ENCODE data around the gene HBA2. TPM values are rescaled to one million over a fixed set of nuclear protein-coding genes. Genes with fewer than 3 reads are reported as not detected.
A peak's percentile ranks its signal among the peaks of the same experiment; 100 is the strongest.
"Not testable (repeated sequence)": the region's sequence is repeated elsewhere in the genome, so short reads cannot be mapped to it uniquely, and the experiment has no call there.

The HBA2 gene
- not detected in 2 replicates for total RNA-seq (2014; rRNA removed; shearing (Covaris generic))

GRCh38 chr16:172374-172941, at the start of gene HBA2:
Gene HBA2 (plus strand): TSS chr16:172876. CDS start chr16:172913, 37 bp downstream.
- H3K4me1 ChIP-seq; H3K36me3 ChIP-seq; DNase-seq; H3K27ac ChIP-seq; H3K9me3 ChIP-seq (replicated peaks); H3K27me3 ChIP-seq; H3K4me3 ChIP-seq: not testable (repeated sequence)

- H3K4me1 ChIP-seq, H3K36me3 ChIP-seq, DNase-seq: not testable (repeated sequence)
Observed at GRCh38 chr16:123558-124350, 48.9 kb upstream of the HBA2 start.

GRCh38 chr16:125011-125410, 47.7 kb upstream of the HBA2 start:
- H3K27me3 ChIP-seq, result no peaks in the 10 kb centered on the region
- H3K4me1 ChIP-seq, result no peaks in the 10 kb centered on the region
- H3K4me3 ChIP-seq, result no peak overlapping the region
- no peaks in the 10 kb centered on the region for H3K9me3 ChIP-seq (replicated peaks)
- no peaks in the 10 kb centered on the region for H3K36me3 ChIP-seq
- no peak for DNase-seq
- no peak overlapping the region for H3K27ac ChIP-seq

More at GRCh38 chr16:123558-124350, 48.9 kb upstream of the HBA2 start:
- H3K4me3 ChIP-seq; H3K27ac ChIP-seq; H3K27me3 ChIP-seq; H3K9me3 ChIP-seq (replicated peaks): not testable (repeated sequence)

GRCh38 chr16:129075-129474, 43.6 kb upstream of the HBA2 start:
- Histone ChIP-seq H3K9me3 (replicated peaks) (no peaks in the 10 kb centered on the region), H3K4me3 (no peak overlapping the region), H3K27ac (no peak overlapping the region), H3K27me3 (no peaks in the 10 kb centered on the region), H3K36me3 (no peaks in the 10 kb centered on the region), H3K4me1 (no peaks in the 10 kb centered on the region)
- DNase-seq, result no peak

GRCh38 chr16:130533-131173, 42.0 kb upstream of the HBA2 start:
- no peak for DNase-seq
- no peak overlapping the region for H3K27ac ChIP-seq
- no peaks in the 10 kb centered on the region for H3K9me3 ChIP-seq (replicated peaks)
- no peaks in the 10 kb centered on the region for H3K4me1 ChIP-seq
- no peaks in the 10 kb centered on the region for H3K27me3 ChIP-seq
- H3K4me3 ChIP-seq, result no peak overlapping the region
- no peaks in the 10 kb centered on the region for H3K36me3 ChIP-seq

GRCh38 chr16:132120-132519, 40.6 kb upstream of the HBA2 start:
- no peak for DNase-seq
- H3K4me1 ChIP-seq, result no peaks in the 10 kb centered on the region
- H3K4me3 ChIP-seq, result no peak overlapping the region
- no peaks in the 10 kb centered on the region for H3K36me3 ChIP-seq
- no peaks in the 10 kb centered on the region for H3K27me3 ChIP-seq
- H3K27ac ChIP-seq, result no peak overlapping the region
- H3K9me3 ChIP-seq (replicated peaks), result no peaks in the 10 kb centered on the region

- Histone ChIP-seq H3K36me3 (no peaks in the 10 kb centered on the region), H3K9me3 (replicated peaks) (no peaks in the 10 kb centered on the region), H3K27me3 (no peaks in the 10 kb centered on the region), H3K4me1 (no peaks in the 10 kb centered on the region), H3K27ac (no peak overlapping the region), H3K4me3 (no peak overlapping the region)
- no peak for DNase-seq
Observed at GRCh38 chr16:133716-134115, 39.0 kb upstream of the HBA2 start.

- Histone ChIP-seq H3K36me3 (no peaks in the 10 kb centered on the region), H3K9me3 (replicated peaks) (no peaks in the 10 kb centered on the region), H3K27ac (peak overlapping the region; percentile 52), H3K27me3 (no peaks in the 10 kb centered on the region), H3K4me3 (peak overlapping the region; percentile 70), H3K4me1 (no peaks in the 10 kb centered on the region)
- peak; percentile 27 to 44 for DNase-seq
Observed at GRCh38 chr16:138049-138417, 34.6 kb upstream of the HBA2 start.

GRCh38 chr16:140175-140857, 32.4 kb upstream of the HBA2 start:
- no peak for DNase-seq
- no peaks in the 10 kb centered on the region for H3K9me3 ChIP-seq (replicated peaks)
- no peak overlapping the region for H3K4me3 ChIP-seq
- H3K36me3 ChIP-seq, result no peaks in the 10 kb centered on the region
- no peaks in the 10 kb centered on the region for H3K27me3 ChIP-seq
- no peak overlapping the region for H3K27ac ChIP-seq
- H3K4me1 ChIP-seq, result no peaks in the 10 kb centered on the region

- no peaks in the 10 kb centered on the region for H3K36me3 ChIP-seq
- DNase-seq, result no peak
- no peaks in the 10 kb centered on the region for H3K4me1 ChIP-seq
- H3K9me3 ChIP-seq (replicated peaks), result no peaks in the 10 kb centered on the region
- no peaks in the 10 kb centered on the region for H3K27me3 ChIP-seq
- H3K27ac ChIP-seq, result no peak overlapping the region
- H3K4me3 ChIP-seq, result no peak overlapping the region
Observed at GRCh38 chr16:142405-142967, 30.2 kb upstream of the HBA2 start.

GRCh38 chr16:143047-143446, 29.6 kb upstream of the HBA2 start:
- H3K9me3 ChIP-seq (replicated peaks), result no peaks in the 10 kb centered on the region
- no peaks in the 10 kb centered on the region for H3K4me1 ChIP-seq
- no peak for DNase-seq
- H3K27ac ChIP-seq, result no peak overlapping the region
- no peaks in the 10 kb centered on the region for H3K27me3 ChIP-seq
- no peak overlapping the region for H3K4me3 ChIP-seq
- no peaks in the 10 kb centered on the region for H3K36me3 ChIP-seq

- Histone ChIP-seq H3K4me3 (no peak overlapping the region), H3K36me3 (no peaks in the 10 kb centered on the region), H3K27ac (no peak overlapping the region), H3K27me3 (no peaks in the 10 kb centered on the region), H3K4me1 (no peaks in the 10 kb centered on the region), H3K9me3 (replicated peaks) (no peaks in the 10 kb centered on the region)
- no peak for DNase-seq
Observed at GRCh38 chr16:143456-143855, 29.2 kb upstream of the HBA2 start.

- Histone ChIP-seq H3K27ac (no peak overlapping the region), H3K4me1 (peaks cover 5% of the 10 kb centered on the region; the same call in 1 of the 2 replicates), H3K9me3 (replicated peaks) (no peaks in the 10 kb centered on the region), H3K27me3 (no peaks in the 10 kb centered on the region), H3K36me3 (no peaks in the 10 kb centered on the region), H3K4me3 (no peak overlapping the region)
- no peak for DNase-seq
Observed at GRCh38 chr16:144797-145252, 27.9 kb upstream of the HBA2 start.

- Histone ChIP-seq H3K4me1 (peaks cover 5% of the 10 kb centered on the region; the same call in 1 of the 2 replicates), H3K9me3 (replicated peaks) (no peaks in the 10 kb centered on the region)
Observed at GRCh38 chr16:146646-147045, 26.0 kb upstream of the HBA2 start.

More at GRCh38 chr16:146646-147045, 26.0 kb upstream of the HBA2 start:
- no peak overlapping the region for H3K4me3 ChIP-seq
- no peak overlapping the region for H3K27ac ChIP-seq
- H3K36me3 ChIP-seq, result no peaks in the 10 kb centered on the region
- H3K27me3 ChIP-seq, result no peaks in the 10 kb centered on the region
- DNase-seq, result no peak
